Measurements from ENCODE around the gene MORN2.

- TF ChIP-seq CTCF (IDR thresholded peaks at IDR 0.05) = no peak
- TF ChIP-seq EP300 (IDR thresholded peaks at IDR 0.05) = no peak
- TF ChIP-seq POLR2A (IDR thresholded peaks at IDR 0.05) = no peak
These were observed 13.3 kb downstream of the MORN2 start for GRCh38 chr2:38889045-38889444.
